Panc1 (cell line): ENCODE results near the gene PAX7. TPM values are rescaled to one million over a fixed set of nuclear protein-coding genes. Genes with fewer than 3 reads are reported as not detected.

Source experiments
- ATAC-seq: fragments of 200-7000 bp; cut with Tn5 transposase; 2 replicates; pipeline ENCODE4 v1.9.1; 2020; ENCODE audit warnings: mild to moderate bottlenecking, moderate library complexity
- BruUV-seq: library from RNA; stranded (reverse); fragments of 400-500 nt; replicated peaks from 2 replicates; lab custom pipeline; 2021; lab: Mats Ljungman, UMichigan
- CTCF ChIA-PET: fragments of 300-600 bp; sonication (Branson Sonifier 250); formaldehyde crosslinking; loops from one replicate; lab custom pipeline; 2022; ENCODE audit warnings: antibody characterized with exemption; lab: Charles Lee
- POLR2A ChIA-PET: fragments of 300-600 bp; sonication (Branson Sonifier 250); formaldehyde crosslinking; loops from one replicate; lab custom pipeline; 2022; ENCODE audit warnings: antibody characterized with exemption; lab: Charles Lee
- DNase-seq: peaks from one replicate; pipeline ENCODE4 v3.0.0-alpha.2; 2010; ENCODE audit warnings: low read depth, low spot score
- H3K27ac ChIP-seq: 2 replicates; pipeline ENCODE4 v1.5.1; 2011; ENCODE audit warnings: mild to moderate bottlenecking, low read length, inconsistent platforms
- H3K27me3 ChIP-seq: fragments of 200-500 bp; sonication (Bioruptor generic); 2 replicates; pipeline ENCODE4 v1.6.0; 2014; ENCODE audit warnings: low read length, inconsistent platforms; ENCODE audit not compliant: control insufficient read depth, insufficient read depth
- H3K36me3 ChIP-seq: fragments of 200-500 bp; sonication (Bioruptor generic); 2 replicates; pipeline ENCODE4 v1.5.1; 2014; ENCODE audit warnings: inconsistent platforms, mild to moderate bottlenecking, low read length, moderate library complexity; ENCODE audit not compliant: control insufficient read depth, insufficient read depth
- H3K4me1 ChIP-seq: 2 replicates; pipeline ENCODE4 v1.5.1; 2011; ENCODE audit warnings: inconsistent platforms, mild to moderate bottlenecking, low read length, moderate library complexity; ENCODE audit not compliant: control insufficient read depth, insufficient read depth
- H3K4me3 ChIP-seq, 2 experiments: 2 replicates each; pipeline ENCODE4 v1.5.1; 2011 to 2012; ENCODE audit warnings: low read depth in 2 of 2, low read length in 2 of 2, mild to moderate bottlenecking in 2 of 2, inconsistent platforms in 1 of 2, moderate library complexity in 1 of 2
- H3K9me3 ChIP-seq: fragments of 200-500 bp; sonication (Bioruptor generic); 2 replicates; pipeline ENCODE4 v1.5.1; 2014; ENCODE audit warnings: low read depth, mild to moderate bottlenecking, inconsistent platforms, low read length, moderate library complexity; ENCODE audit not compliant: control insufficient read depth, insufficient read depth
- POLR2AphosphoS5 ChIP-seq: IDR thresholded peaks from 2 replicates; pipeline ENCODE4 v1.6.1; 2012; ENCODE audit warnings: mild to moderate bottlenecking, low read depth, low read length, moderate library complexity
- REST ChIP-seq, 2 experiments: IDR thresholded peaks; 2 replicates each; pipeline ENCODE4 v1.6.1; 2011 to 2012; ENCODE audit warnings: low read depth in 2 of 2, control low read depth in 1 of 2, low read length in 1 of 2, mild to moderate bottlenecking in 1 of 2, moderate library complexity in 1 of 2; ENCODE audit not compliant: insufficient read depth in 1 of 2
- SIN3A ChIP-seq: IDR thresholded peaks from 2 replicates; pipeline ENCODE4 v1.6.1; 2012; ENCODE audit warnings: low read depth, mild to moderate bottlenecking, low read length, moderate library complexity, borderline replicate concordance; ENCODE audit not compliant: insufficient read depth
- TCF7L2 ChIP-seq: IDR thresholded peaks from 2 replicates; pipeline ENCODE4 v1.6.1; 2011; ENCODE audit warnings: mild to moderate bottlenecking, low read depth, low read length, inconsistent platforms
- in situ Hi-C: cut with HindIII; loops from 2 replicates; pipeline ENCODE4 v1.10.0; 2016; ENCODE audit warnings: low sequenced_read_pairs, low pct_unique_long_range_greater_than_20kb
- intact Hi-C: fragments of 100-400 bp; cut with micrococcal nuclease; formaldehyde crosslinking; loops from one replicate; pipeline ENCODE4 v1.10.0; 2022; ENCODE audit not compliant: unreplicated experiment
- total RNA-seq: library from RNA; stranded (reverse); gene quantifications from one replicate; pipeline ENCODE4 v1.2.1, GENCODE V29; 2021; ENCODE audit not compliant: unreplicated experiment
- TF ChIP-seq, protein P1 (sequence below): fragments of 450-650 bp; IDR thresholded peaks from 2 replicates; pipeline ENCODE4 v1.5.1; 2017; ENCODE audit warnings: mild to moderate bottlenecking

The PAX7 gene
- total RNA-seq, 1 experiment from 2014 or later, result not detected

DNA sequence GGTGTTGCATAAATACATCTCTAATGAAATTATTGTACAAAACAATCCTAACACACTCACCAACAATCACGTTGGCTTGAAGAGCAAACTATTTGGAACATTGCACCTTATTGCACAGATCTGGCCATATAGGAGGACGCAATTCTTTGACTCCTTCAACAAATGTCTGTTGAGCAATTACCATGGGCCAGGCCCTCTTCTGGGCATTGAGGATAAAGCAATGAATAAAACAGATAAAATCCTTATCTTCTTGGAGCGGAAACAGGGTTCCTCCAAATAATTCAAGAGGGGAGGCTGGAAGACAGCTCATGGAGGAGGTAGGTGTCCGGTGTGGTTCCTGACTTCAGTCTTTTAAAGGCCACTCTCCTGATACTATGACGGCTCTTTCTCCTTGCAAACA, 43.3 kb downstream of the PAX7 start:
- ChIA-PET CTCF (no interaction called here), POLR2A (no interaction called here)
- TF ChIP-seq TCF7L2 (no peak), POLR2AphosphoS5 (no peak), SIN3A (no peak), REST (IDR thresholded peaks at IDR 0.05; ENCODE audit: insufficient read depth in 1 of 2, low read depth in 2 of 2, low read length in 1 of 2) (no peak)
- TF ChIP-seq, protein P1, sequence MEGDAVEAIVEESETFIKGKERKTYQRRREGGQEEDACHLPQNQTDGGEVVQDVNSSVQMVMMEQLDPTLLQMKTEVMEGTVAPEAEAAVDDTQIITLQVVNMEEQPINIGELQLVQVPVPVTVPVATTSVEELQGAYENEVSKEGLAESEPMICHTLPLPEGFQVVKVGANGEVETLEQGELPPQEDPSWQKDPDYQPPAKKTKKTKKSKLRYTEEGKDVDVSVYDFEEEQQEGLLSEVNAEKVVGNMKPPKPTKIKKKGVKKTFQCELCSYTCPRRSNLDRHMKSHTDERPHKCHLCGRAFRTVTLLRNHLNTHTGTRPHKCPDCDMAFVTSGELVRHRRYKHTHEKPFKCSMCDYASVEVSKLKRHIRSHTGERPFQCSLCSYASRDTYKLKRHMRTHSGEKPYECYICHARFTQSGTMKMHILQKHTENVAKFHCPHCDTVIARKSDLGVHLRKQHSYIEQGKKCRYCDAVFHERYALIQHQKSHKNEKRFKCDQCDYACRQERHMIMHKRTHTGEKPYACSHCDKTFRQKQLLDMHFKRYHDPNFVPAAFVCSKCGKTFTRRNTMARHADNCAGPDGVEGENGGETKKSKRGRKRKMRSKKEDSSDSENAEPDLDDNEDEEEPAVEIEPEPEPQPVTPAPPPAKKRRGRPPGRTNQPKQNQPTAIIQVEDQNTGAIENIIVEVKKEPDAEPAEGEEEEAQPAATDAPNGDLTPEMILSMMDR, result no peak
- Histone ChIP-seq H3K36me3 (no peaks in the 10 kb centered on the region), H3K9me3 (no peaks in the 10 kb centered on the region), H3K4me1 (peaks cover 6% of the 10 kb centered on the region), H3K4me3 (no peak overlapping the region), H3K27me3 (peaks cover 4% of the 10 kb centered on the region), H3K27ac (no peak overlapping the region)
- intact Hi-C loops (no loop called here), in situ Hi-C loops (no loop called here)
- no peak for ATAC-seq
- DNase-seq, result no peak
- no TSS peak for BruUV-seq

GRCh38 chr1:18676332-18676781, 45.7 kb downstream of the PAX7 start:
- DNase-seq (no peak), ATAC-seq (no peak)
- Histone ChIP-seq H3K36me3 (no peaks in the 10 kb centered on the region), H3K4me3 (no peak overlapping the region), H3K27ac (no peak overlapping the region), H3K9me3 (no peaks in the 10 kb centered on the region), H3K4me1 (no peaks in the 10 kb centered on the region), H3K27me3 (peaks cover 4% of the 10 kb centered on the region)
- TF ChIP-seq TCF7L2, result no peak
- TF ChIP-seq SIN3A, result no peak
- no peak for TF ChIP-seq REST (IDR thresholded peaks at IDR 0.05; ENCODE audit: insufficient read depth in 1 of 2, low read depth in 2 of 2, low read length in 1 of 2)
- TF ChIP-seq POLR2AphosphoS5, result no peak
- TF ChIP-seq, protein P1, result no peak
- in situ Hi-C loops, result no loop called here
- intact Hi-C loops, result no loop called here
- CTCF ChIA-PET, result interaction anchor here (0.7 kb wide), 1 partner anchor 10 kb away, joined by 3 read pairs; no protein-coding TSS in a partner anchor
- BruUV-seq, result no TSS peak
- POLR2A ChIA-PET, result no interaction called here
